Activated T-cell treated with anti-CD3 and anti-CD28 coated beads, Interleukin-2, amount 50 U/mL, for 1 hour (primary cell): Measurements from ENCODE around the gene WNT10A.
A peak's percentile ranks its signal among the peaks of the same experiment; 100 is the strongest.

ENCODE experiments used
- DNase-seq: peaks from one replicate; pipeline ENCODE4 v3.0.0-alpha.2; 2020

Gene WNT10A

DNA sequence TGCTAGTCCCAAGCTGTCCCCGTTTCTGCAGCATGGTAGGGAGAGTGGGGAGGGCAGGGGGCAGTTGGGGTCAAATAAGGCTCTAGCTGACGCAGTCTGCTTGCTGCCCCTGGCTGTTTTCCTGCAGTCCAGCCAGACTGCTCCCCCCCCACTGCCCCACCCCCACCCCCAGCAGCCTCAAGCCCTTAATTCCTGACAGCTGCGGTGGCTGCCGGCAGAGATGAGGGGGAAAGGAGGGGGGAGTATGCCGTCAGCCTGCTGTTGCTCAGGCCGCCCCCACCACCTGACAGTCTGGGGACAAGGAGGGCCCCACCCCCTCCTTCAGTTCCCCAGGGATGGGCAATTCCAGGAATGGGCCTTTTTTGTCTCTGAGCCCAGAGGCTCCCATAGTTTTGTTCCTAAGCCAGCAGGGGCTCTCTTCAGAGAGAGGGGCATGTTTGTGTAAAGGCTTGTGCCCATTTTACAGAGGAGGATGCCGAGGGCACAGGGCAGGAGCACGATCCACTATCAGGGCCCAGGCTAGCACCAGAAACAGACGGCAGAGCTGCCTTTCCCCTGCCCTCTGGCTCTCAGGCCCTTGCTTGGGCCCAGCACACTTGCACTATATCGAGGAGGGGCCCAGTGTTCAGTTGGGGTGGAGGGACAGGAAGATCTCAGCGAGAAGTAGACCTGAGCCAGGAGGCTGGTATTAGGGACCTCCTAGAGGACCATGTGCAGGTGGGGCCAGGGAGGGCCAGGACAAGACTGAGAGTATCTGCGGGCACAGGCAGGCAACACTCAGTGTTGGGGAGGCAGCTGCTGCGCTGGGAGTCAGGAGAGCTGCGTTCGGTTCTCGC, 1.5 kb upstream of the WNT10A start:
- DNase-seq: peak; percentile 29

GRCh38 chr2:218879776-218880101, 913 bp upstream of the WNT10A start:
- DNase-seq: no peak

DNA sequence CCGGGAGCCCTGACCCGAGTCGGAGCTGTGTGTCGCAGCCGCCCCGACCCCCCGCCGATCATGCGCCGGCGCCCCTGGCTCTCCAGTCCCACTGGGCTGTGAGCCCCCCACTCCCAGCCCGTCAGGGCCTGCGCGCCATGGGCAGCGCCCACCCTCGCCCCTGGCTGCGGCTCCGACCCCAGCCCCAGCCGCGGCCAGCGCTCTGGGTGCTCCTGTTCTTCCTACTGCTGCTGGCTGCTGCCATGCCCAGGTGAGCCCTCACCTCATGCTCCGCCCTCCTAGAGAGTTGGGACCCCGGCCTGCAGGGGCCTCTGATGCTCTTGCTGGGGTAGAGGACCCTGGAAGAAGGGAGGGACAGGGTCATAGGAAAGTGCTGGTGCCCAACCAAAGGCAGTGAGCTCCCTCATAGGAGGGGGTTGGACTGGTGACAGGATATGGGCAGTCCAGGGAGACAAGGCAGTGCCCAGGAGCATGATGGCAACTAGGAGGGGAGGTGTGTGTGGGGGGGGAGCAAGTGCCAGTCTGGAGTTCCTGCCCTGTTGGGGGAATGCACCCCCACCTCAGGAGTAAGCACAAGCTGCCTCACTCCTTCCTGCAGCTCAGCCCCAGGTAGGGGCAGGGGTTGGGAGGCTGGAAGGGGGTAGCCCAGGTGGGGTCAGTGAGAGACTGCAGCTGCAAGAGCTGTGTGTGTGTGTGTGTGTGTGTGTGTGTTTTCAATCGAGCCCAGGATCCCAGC, 375 bp downstream of the WNT10A start:
- DNase-seq: no peak

DNA sequence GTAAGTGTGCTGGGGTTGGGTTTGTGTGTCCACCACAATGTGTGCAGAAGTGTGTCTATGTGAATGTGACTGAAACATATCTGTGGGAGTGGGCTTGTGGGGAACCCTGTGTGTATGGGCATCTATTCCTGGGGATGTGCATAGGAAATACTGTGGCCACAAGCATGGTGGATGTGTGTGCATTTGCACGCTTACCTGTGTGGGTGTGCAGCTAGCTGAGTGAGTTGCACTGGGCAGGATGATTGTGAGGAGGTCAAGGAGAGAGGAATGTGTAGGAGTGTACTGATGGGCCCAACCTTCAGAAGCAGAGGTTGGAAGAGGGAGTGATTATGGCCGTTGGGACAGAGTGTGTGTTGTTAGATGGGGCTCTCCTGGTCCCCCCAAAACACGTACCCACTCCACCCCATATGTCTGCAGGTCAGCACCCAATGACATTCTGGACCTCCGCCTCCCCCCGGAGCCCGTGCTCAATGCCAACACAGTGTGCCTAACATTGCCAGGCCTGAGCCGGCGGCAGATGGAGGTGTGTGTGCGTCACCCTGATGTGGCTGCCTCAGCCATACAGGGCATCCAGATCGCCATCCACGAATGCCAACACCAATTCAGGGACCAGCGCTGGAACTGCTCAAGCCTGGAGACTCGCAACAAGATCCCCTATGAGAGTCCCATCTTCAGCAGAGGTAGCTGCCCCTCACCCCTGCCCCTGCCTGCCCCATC, 1.2 kb downstream of the WNT10A start:
- DNase-seq: no peak

DNA sequence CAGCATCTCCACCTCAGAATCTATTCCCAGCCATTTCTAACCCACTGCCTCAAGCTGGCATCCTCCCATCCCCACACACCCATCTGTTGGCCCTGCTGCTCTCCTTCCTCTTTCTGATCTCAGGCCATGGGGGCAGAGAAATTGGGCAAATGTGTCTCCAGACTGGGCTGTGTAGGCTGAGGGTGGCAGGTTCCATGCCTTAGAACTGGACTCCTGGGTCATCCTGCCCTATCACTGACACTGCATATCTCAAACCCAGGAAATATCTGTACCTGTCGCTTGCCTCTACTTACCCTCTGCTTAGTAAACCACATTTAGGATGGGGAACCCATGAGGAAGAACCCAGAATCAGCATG, 1.8 kb downstream of the WNT10A start:
- no peak for DNase-seq

DNA sequence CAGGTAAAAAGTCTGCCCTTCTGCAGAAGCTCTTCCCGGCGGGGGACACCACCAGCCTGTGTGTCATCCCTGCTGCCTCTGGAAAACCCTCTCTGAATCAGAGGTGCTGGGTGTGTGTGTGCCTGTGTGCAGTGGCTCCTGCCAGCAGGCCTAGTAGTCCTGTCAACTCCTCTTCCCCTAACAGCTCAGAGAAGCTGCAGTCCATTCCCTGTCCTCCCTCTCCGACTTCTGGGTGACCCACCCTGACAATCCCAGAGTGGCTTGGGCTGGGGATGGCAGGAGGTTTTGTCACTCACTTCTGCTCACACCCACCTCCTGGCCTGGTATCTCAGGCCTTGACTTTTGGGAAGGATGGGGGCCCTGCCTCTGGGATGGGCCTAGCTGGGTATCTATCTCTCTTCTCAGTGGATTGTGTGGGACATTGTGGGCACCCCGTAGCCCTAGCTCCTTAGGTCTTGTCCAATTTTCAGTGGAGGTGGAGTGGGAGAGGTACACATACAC, 2.3 kb downstream of the WNT10A start:
- DNase-seq: no peak

DNA sequence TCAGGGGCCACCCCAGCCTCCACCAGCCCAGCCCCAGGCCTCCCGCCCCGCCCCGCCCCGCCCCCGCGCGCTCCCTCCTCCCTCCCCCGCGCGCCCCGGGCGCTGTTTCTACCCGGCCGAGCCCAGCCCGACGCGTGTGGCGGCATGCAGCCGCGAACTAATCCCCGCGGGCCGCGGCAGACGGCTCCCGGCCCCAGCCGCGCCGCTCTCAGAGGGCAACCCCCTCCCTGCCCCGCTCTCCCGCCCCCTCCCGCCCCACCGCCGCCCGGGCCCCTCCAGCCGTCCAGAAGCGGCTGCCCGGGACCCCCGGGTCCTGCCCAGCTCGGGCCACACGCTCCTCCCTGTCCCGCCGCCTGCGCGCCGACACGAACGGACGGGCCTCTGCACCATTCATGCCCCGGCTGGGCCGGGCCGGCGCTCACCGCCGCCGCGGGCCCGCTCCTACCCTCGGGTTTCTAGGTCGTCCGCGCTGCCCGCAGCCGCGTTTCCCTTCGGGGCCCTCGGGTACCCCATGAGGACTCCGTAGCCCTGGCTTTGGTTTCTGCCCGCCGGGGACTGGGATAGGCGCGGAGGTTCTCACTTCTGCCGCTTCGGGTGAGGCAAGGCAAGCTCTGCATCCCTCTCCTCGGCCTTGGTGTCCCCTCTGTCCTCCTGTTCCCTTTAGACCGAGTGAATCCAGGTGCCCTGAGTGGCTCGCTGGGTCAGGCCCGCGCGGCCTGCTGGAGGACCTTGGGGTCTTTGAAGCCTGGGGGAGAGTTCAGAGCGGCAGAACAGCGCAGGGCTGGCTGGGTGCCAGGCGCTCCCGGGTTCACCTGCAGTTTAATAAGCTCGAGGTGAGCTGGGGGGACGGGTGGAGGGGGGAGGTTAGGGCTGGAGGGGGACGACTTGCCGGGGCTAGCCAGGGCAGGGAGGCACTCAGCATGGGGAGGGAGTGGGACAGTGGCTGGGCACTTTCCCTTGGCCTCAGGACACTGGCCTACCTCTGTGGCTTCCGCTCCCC, 3.1 kb downstream of the WNT10A start:
- DNase-seq: peak; percentile 67

GRCh38 chr2:218884519-218884918, 3.9 kb downstream of the WNT10A start:
- DNase-seq: no peak

- DNase-seq: no peak
Measured at GRCh38 chr2:218885981-218886947, 5.6 kb downstream of the WNT10A start.

DNA sequence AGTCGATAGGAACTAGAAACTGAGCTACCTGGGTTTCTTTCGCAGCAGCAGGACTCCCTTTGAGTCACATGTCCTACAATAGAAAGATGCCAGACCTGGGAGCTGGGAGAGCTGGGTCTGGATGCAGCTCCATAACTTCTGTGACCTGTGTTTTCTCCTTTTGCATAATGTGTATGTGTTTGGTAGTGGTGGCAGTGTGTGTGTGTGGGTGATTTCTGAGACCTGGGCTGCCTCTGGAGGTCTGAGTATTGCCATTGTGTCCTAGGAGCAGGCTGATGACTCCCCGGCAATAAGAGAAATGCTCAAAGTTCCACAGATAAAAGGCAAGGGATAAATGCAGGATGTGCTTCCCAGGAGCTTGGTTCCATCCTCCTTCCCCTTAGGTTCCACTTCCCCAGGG, 6.4 kb downstream of the WNT10A start:
- DNase-seq: no peak

- DNase-seq: peak; percentile 10
Measured at GRCh38 chr2:218888341-218888740, 7.7 kb downstream of the WNT10A start.

DNA sequence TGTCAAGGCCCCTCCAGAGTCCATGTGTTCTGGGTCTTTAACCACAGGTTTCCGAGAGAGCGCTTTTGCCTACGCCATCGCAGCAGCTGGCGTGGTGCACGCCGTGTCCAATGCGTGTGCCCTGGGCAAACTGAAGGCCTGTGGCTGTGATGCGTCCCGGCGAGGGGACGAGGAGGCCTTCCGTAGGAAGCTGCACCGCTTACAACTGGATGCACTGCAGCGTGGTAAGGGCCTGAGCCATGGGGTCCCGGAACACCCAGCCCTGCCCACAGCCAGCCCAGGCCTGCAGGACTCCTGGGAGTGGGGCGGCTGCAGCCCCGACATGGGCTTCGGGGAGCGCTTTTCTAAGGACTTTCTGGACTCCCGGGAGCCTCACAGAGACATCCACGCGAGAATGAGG, 9.3 kb downstream of the WNT10A start:
- no peak for DNase-seq

DNA sequence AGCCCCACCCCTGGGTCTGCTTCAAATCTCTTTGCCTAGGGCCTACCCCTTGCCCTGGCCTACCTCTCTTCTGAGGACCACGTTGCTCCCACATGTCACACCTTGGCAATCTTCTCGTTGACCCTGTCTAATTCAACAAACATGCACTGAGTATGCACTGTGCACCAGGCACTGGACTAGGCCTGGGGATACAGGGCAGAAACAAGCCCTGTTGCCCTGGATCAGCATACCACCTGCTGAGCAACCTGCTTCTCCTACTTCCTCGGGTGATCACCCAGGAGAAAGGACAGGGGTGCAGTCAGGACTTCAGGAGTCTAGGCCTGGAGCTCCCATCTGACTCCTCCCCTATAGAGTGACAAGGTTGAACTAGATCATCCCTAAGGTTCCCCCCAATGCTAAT, 9.7 kb downstream of the WNT10A start:
- DNase-seq: peak; percentile 15

DNA sequence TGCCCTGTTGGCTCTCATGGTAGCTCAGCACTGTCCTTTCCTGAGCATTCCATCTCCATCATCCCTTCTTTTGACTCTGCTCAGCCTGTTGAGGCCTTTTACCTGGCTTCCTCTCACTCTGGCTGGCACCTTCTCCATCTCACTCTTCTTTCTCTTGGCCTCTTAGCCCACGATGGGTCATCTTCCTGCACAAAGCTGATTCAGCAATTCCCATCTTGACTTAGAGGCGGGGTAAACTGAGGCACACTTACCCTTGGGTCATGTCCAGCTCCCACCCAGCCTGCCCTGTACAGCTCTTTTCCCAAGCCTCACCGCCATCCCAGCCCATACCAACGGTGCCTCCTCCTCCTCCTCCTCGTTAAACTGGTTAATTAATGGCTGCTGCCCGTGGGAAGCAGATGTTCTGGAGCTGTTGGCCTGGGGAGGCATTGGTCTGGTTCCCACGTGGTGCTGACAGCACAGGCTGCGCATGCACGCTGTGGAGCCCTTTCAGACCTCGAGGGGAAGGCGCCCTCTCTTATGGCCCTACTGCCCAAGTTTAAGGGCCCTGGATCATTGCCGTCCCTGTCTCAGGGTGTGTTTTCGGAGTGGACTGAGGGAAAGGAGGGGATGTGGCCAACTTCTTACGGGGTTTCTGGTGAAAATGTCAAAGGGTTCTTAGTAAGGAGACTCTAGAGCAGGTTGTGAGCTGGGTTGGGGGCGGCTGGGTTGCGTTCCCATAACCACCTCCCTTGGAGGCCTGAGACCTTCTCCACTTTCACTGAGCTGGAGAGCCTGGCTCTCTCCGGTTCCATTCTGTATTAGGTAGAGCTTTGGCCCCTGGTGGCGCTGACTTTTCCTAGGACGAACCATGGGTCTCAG, 10.9 kb downstream of the WNT10A start:
- DNase-seq: no peak

DNA sequence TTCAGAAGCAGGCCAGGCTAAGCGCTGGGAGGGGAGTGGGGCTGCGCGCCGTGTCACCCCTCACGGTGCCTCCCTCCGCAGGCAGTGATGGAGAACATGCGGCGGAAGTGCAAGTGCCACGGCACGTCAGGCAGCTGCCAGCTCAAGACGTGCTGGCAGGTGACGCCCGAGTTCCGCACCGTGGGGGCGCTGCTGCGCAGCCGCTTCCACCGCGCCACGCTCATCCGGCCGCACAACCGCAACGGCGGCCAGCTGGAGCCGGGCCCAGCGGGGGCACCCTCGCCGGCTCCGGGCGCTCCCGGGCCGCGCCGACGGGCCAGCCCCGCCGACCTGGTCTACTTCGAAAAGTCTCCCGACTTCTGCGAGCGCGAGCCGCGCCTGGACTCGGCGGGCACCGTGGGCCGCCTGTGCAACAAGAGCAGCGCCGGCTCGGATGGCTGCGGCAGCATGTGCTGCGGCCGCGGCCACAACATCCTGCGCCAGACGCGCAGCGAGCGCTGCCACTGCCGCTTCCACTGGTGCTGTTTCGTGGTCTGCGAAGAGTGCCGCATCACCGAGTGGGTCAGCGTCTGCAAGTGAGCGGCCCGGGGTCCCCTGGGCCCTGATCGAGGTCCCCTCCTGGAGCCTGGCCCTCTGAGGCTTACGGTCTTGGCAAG, 12.2 kb downstream of the WNT10A start:
- DNase-seq: peak; percentile 89

- DNase-seq: peak; percentile 28
Measured at GRCh38 chr2:218893349-218894150, 12.9 kb downstream of the WNT10A start.

- DNase-seq: peak; percentile 35
Measured at GRCh38 chr2:218894151-218894879, 13.7 kb downstream of the WNT10A start.

DNA sequence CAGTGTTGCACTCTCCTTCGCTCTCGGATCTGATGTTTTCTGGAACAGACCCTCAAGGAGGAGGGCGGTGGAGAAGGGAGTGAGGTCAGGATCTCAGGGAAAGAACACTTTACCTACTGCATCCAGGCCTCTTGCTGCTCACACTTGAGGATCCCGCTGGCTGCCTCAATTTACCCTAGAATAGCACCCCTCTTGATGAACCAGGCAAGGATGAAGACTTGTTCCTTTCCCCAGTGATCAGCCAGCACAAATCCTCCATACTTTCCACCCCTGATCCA, 14.2 kb downstream of the WNT10A start:
- DNase-seq: no peak
